Hypothalamus (tissue), 51 donors: ENCODE results near the gene ATP8B4.

Source experiments
- DNase-seq, 51 donors: peaks; one replicate each; lab custom pipeline; 2025; lab: John Stamatoyannopoulos, UW

Gene ATP8B4

DNA sequence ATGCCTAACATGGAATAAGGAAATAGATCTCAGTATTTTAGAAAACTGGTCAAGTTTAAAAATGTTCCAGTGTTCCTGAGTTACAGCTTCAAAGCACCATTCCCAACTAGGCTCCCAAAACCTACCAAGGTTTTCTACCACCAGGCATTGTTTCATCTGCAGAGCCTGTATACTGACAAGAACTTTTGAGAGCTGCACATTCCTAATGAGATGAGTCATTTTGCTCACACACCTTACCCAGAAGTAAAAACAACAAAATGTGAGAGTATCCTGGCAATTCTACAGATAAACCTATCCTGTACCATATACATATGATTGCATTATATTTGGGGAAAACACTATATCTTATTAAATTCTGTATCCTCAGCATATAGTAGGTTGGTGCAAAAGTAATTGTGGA lies 90.7 kb downstream of the ATP8B4 start:
- DNase-seq, result no peak

DNA sequence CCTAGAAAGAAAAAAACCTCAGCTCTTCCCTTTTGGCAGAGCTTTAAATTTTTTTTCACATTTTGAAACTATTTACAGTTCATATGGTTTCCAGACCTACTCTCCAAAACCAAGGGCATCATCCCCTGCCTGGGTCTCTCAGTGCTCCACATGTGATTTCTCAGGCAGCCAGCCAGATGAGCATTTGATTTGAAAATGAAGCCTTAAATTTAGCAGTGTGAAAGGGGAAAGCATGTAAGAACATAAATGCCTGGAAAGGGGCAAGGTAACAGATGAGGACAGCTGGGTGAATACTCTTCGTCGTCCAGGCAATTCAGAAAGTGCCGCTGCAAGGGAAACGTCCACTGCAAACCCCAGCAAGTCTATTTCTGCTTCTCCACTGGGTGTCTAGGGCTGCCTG lies 94.8 kb downstream of the ATP8B4 start:
- DNase-seq, result no peak

DNA sequence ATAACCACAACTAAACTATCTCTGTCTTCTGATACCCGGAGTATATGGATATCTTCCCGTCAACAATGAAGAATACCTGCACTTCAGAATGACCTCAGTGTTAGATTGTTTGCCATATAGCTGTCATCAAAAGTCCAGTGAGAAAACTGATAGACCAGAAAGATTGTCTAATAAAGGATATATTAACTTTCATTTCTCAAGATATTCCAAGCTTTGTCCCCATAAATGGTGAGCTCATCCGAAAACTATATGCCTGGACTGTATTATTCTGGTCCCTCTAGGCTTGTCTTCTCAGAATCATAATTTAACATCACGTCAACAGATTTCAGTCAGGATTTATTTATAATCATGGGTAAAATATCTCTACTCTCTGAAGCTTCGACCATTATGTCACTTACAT lies 100.5 kb downstream of the ATP8B4 start:
- no peak for DNase-seq

DNA sequence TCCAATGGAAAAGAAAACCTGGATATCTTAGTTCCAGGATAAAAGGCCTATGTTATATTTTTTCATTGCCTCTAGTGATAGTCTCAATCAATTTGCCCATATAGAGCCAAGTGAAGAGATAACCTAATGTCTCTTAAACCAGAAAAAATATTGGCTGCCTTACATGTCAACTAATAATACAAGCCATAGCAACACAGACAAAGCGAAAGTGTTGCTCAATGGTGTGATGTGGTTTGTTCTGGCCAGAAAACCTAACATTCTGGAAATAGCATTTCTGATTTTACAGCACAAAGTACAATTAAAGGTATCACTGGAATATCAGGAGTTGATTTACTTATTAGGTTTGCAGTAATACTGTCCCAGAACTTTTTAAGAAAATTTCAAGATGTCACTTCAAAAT lies 101.5 kb downstream of the ATP8B4 start:
- DNase-seq, result no peak

DNA sequence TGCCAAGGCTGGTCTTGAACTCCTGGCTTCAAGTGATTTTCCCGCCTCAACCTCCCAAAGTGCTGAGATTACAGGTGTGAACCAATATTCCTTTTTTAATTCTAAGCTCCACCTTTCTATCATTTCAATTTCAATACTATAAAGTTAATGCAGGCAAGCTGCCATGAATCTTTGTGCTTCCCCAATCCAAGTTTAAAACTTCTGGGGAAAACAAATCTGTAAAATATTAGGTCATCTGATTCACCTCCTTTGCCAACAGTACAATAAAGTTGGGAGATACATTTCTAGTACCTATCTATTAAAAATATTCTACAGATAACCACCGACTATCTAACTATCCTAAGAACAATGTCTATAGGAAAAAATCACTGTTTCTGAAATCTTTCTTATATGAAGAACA lies 102.1 kb downstream of the ATP8B4 start:
- DNase-seq, result no peak

DNA sequence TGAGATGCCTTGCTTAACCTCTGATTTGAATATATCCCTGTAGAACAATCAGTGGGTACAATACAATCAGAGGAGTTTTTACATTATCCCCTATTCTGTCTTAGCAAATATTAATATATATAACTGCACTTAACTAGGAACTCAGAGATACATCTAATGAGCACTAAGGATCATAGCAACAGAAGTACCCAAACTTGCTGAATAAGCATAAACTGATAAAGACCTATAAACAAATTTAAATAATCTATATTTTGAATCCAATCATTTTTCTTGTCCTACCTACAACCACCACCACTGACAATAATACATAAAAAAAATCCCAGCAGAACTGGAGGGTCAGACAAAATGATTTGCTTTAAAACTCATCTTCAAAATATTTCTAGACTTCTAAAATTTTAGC lies 106.2 kb downstream of the ATP8B4 start:
- no peak for DNase-seq

DNA sequence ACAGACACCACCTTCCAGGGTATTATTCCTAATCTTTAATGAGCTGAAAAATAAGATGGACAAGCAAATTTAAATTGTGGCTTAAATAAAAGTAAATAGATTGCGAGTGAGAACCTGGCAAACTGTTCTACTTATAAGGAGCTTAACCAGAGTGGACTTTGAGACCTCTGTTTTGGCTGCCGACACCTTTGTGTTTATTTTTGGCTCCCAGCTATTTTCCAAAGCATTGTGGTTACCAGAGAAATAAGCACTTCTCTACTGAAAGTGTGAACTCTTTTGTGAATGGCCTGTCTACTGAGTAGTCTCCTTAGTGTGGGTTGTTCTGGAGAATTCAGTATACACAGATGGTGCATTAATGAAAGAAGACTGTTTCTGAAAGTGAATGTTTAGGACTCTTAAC lies 109.4 kb downstream of the ATP8B4 start:
- DNase-seq, result no peak

DNA sequence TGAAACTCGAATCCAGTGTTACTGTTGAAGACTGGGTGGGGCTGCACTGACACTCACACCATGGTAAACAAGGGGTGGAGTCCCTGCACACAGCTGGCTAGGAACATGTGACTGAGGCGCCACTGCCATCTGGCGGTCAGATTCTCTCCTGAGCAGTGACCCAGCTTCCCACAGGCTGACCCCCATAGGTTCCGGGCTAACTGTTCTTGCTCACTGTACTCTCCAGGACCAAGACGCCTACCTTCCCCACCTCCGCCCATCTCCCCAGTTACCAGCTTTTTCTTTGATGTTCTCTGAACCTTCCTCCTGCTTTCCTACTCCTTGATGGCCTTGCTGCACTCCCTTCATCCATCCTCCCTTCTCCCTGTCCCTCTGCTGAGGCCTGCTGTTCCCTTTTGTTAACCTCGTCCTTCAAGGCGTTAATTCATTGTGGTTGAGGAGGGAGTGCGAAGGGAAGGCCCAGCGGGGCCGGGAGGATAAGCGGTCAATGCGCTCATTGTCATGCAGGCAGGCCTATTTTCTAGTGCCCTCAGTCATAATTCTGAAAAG lies 115.2 kb downstream of the ATP8B4 start:
- DNase-seq, result peak; percentile 2 to 89 (median 58)

DNA sequence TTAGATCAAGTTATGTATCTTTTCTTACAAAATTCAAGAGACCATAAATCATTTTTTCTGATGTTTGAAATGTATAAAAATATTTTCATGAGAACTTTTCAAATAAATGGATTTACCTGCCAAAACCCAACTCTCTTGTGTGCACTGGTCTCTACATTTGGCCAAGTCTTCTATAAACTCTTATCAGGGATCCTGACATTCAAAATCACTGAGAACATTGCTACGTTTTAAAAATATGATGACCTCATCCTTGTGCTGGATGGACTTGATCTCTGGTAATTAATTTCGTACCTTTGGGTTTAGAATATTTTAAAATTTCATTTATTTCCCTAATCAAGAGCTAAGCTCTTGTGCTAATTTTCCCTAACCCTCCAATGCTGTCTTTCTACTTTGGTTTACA lies 127.4 kb downstream of the ATP8B4 start:
- DNase-seq, result no peak

DNA sequence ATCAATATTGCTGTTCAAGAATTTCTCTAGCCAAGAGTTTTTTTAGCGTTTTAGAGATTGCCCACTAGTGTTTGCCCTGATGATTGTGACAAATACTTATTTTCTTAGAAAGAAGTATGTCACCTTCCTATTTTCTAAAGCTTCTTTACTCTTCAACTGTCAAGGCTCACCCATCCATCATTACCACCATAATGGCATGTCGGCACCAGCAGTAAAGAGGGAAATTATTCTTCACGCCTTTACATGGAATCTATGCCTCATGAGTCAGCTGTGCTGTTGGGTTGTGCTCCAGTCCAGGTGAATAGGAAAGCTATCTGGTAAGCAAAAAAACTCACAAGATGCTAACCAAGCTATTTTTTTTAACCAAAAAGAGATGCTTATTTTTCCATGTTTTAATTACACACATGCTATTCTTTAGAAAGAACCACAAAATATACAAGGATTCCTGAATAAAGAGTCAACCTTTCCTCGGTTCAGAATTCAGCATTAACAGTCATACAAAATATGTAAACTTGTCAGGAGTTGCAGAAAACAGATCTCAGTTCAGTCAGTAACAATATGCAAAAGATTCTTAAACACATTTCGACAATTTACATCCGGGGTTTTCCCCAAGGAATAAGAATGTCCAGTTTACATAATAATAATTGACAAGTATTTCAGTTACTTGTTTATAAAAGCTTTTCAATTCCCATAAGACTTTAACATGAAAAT lies 128.0 kb downstream of the ATP8B4 start:
- no peak for DNase-seq

DNA sequence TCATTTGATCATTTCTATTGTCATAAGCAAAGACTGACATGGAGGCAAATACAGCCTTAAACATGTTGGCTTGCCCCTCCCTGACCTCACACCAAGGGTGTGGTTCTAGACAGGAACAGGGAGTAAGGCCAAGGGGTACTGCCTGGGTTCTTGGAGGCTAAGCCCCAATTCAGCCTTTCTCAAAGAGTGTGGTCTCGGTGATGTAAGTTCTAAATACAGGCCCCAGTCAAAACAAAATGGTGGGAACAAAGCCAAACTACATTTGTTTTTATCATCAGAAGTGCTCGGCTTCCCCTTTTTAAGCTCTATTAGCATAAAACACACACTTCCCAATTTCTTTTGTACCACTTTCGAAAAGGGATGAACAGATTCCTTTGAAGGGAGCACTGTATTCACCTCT lies 129.5 kb downstream of the ATP8B4 start:
- DNase-seq, result no peak

DNA sequence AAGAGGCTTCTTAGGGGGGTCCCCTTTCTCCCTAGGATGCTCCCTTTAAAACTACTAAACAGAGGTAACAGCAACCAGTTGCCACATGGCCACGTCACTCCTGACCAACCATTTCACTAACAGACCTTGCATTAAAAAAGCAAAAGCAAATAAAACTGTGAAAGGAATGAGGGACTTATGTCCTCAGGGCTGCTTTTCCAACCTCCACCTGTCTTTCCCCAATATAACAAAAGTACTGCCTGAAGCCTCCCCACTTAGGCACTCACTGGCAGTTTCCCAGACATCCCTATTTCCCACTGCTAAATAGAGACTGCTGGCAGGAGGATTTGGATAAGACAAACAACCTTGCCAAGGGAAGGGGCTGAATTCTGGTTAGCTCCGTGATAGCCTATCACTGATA lies 130.3 kb downstream of the ATP8B4 start:
- DNase-seq, result no peak

DNA sequence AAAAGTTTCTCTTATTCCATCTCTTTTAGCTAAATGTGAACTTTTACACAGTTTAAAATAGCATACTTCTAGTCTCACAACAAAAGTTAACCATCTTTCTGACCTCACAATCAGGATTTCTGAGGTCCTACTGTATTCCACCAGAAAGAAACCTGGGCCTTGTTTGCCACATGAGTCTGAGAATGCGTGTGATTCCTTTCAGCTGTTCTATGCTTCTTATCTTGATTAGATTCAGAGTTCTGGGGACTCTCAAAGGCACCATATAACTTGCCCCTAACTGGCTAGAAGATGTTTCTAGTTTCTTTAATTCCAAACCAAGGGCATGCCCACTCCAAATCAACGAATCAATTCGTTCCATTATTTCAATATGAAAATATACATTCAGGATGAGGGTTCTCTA lies 131.1 kb downstream of the ATP8B4 start:
- no peak for DNase-seq

DNA sequence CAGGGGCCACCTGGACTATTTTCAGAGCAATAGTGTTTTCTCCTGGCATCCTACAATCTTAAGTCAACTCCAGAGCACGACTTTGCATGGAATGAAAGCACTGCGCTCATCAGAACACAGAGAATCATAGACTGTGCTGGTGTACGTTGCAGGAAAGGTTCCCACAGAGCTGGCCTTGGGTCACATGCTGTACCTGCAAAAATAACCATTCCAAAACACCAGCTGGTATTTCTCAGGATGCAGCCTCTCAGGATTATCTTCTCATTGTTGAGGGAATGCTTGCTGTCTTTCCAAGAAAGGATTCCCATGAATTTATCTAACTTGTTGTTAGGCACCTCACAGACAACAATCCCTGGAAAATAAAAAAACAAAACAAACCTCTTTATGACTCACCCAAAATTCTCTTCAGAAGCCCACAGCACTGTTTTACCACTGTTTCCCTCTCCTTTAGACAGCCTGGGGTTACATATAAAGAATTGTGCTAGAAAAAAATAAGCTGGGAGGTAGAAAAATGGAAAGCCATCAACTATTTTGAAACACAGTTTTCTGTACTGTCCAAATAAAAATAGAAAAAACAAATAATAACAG lies 131.7 kb downstream of the ATP8B4 start:
- DNase-seq, result no peak

DNA sequence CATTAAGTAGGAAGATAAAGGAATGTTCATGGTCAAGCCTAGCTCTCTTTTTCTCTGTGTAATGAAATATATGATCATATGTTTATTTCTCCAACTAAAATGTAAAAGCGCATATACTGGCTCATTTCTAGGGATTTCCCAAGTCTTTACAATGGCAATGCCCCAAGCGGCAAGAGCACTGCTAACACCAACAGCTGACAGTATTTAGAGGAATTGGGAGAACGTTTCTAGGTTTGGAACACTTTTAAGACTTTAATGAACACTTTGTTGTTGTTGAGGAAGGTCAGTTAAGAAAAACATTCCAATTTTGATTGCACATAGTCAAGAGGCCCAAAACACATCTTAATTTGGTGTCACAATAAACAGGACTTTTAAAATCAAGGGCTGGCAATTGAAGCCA lies 132.7 kb downstream of the ATP8B4 start:
- no peak for DNase-seq

DNA sequence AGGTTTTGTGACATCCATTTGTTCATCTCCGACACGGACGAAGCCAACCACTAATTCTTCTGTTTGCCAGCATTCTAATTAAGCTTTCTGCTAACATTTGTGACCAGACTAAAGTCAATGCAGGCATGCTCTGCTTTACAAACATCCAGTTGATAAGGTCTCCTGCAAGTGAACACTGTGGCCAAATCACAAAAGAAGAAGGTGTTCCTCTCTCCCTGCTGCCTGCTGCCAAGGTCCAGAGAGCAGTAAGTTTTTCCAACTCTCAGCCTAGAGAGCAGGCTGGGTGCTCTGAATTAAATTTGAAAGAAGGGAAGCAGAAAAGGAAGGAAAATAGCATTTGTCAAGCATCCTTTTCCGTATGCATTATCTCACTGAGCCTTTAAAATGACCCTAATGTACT lies 133.6 kb downstream of the ATP8B4 start:
- DNase-seq, result no peak

DNA sequence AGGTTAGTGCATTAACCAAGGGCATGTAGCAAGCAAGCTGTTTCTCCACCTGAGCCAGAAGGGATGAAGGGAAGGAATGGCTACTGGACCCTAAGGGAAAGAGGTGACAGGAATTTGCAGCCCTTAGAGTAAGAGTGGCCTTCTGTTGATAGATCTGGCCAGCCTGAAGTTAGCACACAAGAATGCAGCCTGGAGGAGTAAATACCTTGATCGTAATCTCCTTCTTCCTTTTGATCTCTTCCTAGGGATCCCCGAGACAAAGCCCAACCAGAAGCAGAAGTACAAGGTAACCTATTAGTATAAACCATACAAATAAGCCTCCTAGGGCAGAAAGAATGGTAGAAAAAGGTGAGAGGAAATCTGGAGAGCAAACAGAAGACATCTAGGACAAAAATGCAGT lies 134.6 kb downstream of the ATP8B4 start:
- DNase-seq, result no peak

DNA sequence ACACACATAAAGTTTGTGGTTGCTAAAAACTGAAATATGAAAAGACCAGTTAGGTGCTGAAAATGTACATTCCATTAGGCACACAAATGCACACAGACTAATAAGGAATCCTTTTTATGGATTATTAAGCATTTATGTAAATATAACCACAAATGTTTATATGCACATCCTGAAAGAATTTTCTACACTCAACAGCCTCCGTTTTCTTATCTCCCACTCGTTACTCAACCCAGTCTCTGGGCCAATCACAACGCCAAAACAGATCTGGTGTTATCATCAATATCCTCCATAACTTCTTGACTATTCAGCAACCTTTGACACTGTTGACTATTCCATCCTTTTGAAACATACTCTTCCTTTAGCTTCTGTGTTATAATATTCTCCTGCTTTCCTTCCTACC lies 136.4 kb downstream of the ATP8B4 start:
- DNase-seq, result no peak

DNA sequence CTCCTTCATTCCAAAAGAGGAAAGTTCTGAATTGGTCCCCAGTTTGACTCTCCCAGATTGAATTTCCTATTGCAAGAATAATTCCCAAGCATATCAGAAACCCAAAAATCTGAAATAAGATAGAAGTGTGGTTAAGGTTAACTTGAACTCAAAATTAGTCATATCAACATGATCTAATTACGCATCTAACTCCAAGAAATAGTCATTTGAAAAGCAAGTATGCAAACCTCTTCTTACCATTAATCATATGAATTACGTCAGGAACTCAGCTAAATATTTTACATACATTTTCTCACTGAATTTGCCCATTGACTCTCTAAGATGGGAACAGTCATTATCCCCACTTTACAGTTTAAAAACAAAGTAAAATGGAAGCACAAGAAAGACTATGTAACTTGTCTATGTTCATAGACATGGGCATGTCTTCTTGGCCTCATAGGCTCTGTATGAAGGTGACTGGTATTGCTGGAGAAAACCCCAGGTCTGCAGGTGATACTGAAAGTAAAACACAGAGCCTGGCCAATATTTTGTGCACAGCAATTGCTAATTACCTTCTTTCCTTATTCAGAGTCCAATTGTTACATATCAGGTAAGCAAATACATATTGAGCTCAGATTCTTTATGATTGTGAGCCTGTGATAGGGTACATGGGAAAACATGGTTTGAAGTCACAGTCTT lies 139.2 kb downstream of the ATP8B4 start:
- no peak for DNase-seq

DNA sequence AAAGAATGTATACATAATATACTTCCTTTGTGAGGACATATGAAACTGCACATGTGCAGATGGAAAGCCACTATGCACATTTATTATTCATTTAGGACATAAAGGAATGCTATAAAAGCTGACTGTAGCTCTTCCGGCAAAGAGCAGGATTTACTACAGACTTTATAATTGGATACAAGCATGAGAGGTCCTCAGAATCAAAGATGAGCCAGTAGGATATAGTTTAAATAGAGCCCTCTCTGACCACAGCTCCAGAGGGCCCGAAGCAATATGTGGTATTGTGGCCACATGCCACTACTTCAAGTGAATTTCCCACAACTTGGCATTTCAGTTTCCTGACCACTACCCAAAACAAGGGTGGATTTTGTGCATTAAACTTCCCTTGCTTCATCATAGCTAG lies 140.9 kb downstream of the ATP8B4 start:
- DNase-seq, result no peak

DNA sequence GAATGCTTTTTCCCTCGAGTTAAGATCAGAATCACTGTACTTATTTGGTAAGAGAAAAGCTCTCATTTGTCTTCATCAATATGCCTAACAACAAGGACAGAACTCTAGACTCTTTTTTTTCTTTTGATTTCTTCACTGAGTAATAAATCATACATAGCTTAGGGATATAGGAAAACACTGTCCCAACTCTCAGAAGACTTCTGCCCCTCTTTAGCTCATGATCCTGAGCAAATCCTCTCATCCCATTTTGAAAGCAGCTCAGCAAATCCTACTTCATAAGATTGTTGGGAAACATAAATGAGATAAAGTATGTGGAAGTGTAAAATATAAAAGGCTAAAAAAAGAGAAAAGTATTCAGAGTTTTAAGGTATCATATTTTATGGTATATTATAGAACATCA lies 141.7 kb downstream of the ATP8B4 start:
- no peak for DNase-seq

DNA sequence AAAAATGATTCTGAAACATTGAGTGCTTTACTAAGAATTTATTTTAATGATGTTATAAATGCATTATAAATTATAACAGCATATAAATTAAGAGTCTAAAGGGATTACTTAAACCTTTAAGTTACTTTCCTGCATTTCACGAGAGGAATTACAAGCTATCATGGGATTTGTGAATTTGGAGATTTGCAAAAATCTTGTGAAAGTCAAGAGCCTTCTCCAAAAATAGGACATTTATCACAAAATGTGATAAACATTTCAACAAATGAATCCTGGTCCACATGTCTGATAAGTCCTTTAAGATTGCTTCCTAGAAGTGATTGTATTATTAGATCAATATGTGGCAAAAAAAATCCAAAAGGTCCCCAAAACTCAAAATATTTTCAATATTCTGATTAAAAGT lies 154.5 kb downstream of the ATP8B4 start:
- DNase-seq, result no peak
